RWPE1 (cell line): Measurements from ENCODE around the gene HIBADH.

Source experiments
- CTCF ChIA-PET: fragments of 350-600 bp; sonication (Branson Sonifier 250); formaldehyde crosslinking; extraction: SDS; loops from one replicate; lab custom pipeline; 2021; lab: Yijun Ruan, JAX
- POLR2A ChIA-PET: fragments of 400-600 bp; formaldehyde crosslinking; extraction: SDS; loops from one replicate; lab custom pipeline; 2020; ENCODE audit warnings: antibody characterized with exemption; ENCODE audit not compliant: low non-redundant PET; lab: Yijun Ruan, JAX
- DNase-seq: peaks from one replicate; pipeline ENCODE4 v3.0.0; 2012; ENCODE audit warnings: low spot score
- H3K27ac ChIP-seq: fragments of 450-650 bp; 2 replicates; pipeline ENCODE4 v1.5.1; 2017
- TF ChIP-seq, protein P1 (sequence below): fragments of 450-650 bp; conservative IDR thresholded peaks from 2 replicates; pipeline ENCODE4 v1.5.1; 2017; ENCODE audit warnings: low read depth, mild to moderate bottlenecking

HIBADH gene

DNA sequence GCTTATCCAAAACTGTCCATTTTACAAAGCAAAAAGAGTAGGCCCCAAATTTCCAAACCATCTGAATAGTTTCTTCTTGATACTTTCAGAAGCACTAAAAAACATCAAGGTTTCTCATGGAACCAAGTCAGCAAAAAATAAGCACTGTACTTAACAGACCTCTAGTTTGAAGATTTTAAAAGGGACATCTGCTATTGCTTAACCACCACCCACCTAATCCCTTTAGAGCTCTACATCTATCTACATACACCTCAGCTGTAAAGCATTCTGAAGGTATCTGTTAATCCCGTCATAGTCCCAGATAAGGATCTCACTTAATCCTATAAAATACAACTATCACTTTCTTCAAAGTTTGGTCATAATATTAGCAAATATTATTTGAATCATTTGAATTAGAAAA is 72.3 kb downstream of the HIBADH start:
- DNase-seq: no peak
- TF ChIP-seq, protein P1, sequence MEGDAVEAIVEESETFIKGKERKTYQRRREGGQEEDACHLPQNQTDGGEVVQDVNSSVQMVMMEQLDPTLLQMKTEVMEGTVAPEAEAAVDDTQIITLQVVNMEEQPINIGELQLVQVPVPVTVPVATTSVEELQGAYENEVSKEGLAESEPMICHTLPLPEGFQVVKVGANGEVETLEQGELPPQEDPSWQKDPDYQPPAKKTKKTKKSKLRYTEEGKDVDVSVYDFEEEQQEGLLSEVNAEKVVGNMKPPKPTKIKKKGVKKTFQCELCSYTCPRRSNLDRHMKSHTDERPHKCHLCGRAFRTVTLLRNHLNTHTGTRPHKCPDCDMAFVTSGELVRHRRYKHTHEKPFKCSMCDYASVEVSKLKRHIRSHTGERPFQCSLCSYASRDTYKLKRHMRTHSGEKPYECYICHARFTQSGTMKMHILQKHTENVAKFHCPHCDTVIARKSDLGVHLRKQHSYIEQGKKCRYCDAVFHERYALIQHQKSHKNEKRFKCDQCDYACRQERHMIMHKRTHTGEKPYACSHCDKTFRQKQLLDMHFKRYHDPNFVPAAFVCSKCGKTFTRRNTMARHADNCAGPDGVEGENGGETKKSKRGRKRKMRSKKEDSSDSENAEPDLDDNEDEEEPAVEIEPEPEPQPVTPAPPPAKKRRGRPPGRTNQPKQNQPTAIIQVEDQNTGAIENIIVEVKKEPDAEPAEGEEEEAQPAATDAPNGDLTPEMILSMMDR: no peak
- ChIA-PET CTCF (no interaction called here), POLR2A (no interaction called here)
- H3K27ac ChIP-seq: no peak overlapping the region

DNA sequence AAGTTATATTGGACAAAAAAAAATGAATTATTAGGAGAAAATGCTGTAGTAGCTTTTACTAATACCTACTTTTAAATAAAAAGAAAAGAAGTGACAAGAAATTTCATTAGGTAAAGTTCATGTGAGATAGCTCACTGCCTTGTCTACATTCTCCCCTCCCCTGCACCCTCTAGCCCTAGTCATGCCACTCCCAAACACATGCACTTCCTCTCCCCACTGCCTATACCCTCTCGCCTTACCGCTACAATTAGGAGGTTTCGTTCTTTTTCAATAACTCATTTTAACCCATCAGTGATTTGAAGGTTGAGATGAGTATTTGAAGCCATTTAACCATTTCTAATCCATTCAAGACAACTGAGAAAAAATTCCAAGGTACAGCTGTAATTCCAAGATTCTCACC is 75.3 kb downstream of the HIBADH start:
- ChIA-PET CTCF (interaction anchor here (0.6 kb wide), 2 partner anchors 433 to 534 kb away, joined by 3 to 4 read pairs; no protein-coding TSS in a partner anchor), POLR2A (no interaction called here)
- TF ChIP-seq, protein P1: no peak
- H3K27ac ChIP-seq: no peak overlapping the region
- DNase-seq: no peak

DNA sequence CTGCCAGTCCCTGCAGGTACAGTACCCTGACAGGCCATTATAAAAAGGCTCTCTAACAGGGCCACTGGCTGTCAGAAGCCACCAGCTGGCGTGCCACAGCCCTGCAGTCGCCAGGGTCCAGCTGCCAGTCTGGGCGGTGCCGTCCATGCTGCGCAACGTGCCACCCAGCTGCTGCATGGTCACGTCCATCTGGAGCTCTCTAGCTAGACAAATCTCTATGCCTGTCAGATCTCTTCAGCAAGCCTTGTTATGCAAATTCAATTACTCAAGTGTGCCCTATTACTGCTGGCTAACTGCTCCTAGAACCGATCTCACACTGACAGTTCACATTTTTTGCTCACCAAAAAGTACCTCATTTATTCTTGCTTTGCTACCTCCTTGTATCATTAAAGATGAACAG is 75.9 kb downstream of the HIBADH start:
- no peak for DNase-seq
- CTCF ChIA-PET: interaction anchor here (0.6 kb wide), 2 partner anchors 433 to 535 kb away, joined by 3 to 4 read pairs; no protein-coding TSS in a partner anchor
- TF ChIP-seq, protein P1: no peak
- POLR2A ChIA-PET: no interaction called here
- H3K27ac ChIP-seq: no peak overlapping the region

DNA sequence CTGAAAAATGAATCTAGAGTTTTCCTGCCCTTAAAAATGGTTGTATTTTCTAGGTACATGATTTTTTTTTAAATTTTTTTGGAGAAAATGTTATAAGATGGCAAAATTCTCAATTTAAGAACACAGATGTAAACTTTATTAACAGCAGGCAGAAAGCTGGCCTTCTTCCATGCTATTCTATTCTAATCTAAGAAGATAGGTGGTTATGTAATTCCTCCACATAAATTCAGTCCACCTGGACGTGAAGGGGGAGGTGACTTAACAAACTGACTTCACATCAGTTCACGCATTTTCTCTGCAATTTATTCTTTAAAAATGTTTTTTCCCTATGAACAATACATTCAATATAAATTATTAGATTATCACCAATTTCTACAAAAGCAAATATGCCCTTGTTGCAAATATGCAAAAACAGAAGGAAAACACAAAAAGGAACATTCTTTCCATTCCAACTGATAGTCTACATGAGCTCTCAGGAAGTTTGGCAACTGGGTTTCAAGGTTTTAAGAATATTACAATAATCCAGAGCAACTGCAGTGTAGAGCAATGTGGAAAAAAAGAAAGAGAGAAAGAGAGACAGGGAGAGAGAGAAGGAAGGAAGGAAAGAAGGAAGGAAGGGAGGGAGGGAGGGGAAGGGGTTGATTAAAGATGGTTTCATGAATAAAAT is 76.8 kb downstream of the HIBADH start:
- TF ChIP-seq, protein P1: no peak
- no peak for DNase-seq
- ChIA-PET CTCF (no interaction called here), POLR2A (no interaction called here)
- H3K27ac ChIP-seq: no peak overlapping the region

DNA sequence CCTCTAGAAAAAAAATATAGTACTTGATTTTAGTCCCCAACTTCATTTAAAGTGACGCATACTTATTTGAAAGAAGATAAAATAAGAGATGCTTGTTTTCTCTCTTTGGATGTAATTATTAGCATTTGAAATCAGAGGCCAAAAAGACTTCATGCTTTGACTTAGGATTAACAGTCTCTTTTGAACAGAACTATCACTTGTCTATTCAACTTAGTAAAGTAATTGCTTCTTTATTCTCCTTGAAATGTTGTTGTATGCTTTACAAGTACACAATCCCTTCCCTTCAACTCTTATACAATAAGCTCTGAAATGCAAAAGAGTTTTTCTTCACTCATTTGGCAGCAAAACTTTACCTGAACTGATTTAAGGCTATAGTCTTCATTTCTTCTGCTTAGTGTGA is 80.8 kb downstream of the HIBADH start:
- H3K27ac ChIP-seq: no peak overlapping the region
- ChIA-PET CTCF (interaction anchor here (0.8 to 1.2 kb wide), 2 partner anchors 340 to 372 kb away, joined by 4 to 5 read pairs; no protein-coding TSS in a partner anchor), POLR2A (no interaction called here)
- TF ChIP-seq, protein P1: no peak
- DNase-seq: no peak

DNA sequence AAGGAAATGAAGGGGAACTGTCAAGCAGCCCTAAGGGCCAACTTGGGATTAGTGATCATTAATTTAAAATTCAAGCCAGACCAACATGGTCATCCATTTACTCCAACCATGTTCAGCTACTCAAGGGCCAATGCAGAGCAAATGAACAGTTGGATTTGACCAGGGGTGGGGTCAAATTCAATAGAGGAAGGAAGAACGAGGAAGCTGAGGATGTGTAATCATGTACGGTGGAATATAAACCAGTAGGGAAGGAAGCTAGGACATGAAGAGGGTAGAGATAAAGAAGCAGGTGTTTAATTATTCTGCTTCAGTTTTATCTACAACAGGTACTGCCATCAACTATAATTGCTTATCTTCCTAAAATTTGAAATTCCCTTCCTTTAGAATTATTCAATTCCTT is 81.6 kb downstream of the HIBADH start:
- ChIA-PET POLR2A (no interaction called here), CTCF (interaction anchor here (0.8 to 1.2 kb wide), 2 partner anchors 340 to 371 kb away, joined by 4 to 5 read pairs; no protein-coding TSS in a partner anchor)
- DNase-seq: no peak
- TF ChIP-seq, protein P1: no peak
- H3K27ac ChIP-seq: no peak overlapping the region
